Mucosa of rectum (tissue), 2 donors: Measurements from ENCODE around the gene GGNBP2.

Source experiments
- H3K27ac ChIP-seq, 2 donors: one replicate each; pipeline ENCODE4 v1.7.0; 2013; ENCODE audit warnings: inconsistent platforms in 2 of 2, low read depth in 2 of 2, low read length in 2 of 2
- H3K27me3 ChIP-seq, 2 donors: one replicate each; pipeline ENCODE4 v1.7.0; 2013; ENCODE audit warnings: low read length in 2 of 2; ENCODE audit not compliant: control insufficient read depth in 2 of 2, insufficient read depth in 2 of 2
- H3K36me3 ChIP-seq, 2 donors: one replicate each; pipeline ENCODE4 v1.7.0; 2013; ENCODE audit warnings: low read length in 2 of 2; ENCODE audit not compliant: control insufficient read depth in 2 of 2, insufficient read depth in 2 of 2
- H3K4me1 ChIP-seq, 2 donors: one replicate each; pipeline ENCODE4 v1.7.0; 2013; ENCODE audit warnings: low read length in 2 of 2, mild to moderate bottlenecking in 1 of 2; ENCODE audit not compliant: control insufficient read depth in 2 of 2, insufficient read depth in 2 of 2
- H3K4me3 ChIP-seq, 2 donors: one replicate each; pipeline ENCODE4 v1.7.0; 2013; ENCODE audit warnings: low read length in 2 of 2
- H3K9ac ChIP-seq, 2 donors: one replicate each; pipeline ENCODE4 v1.7.0; 2013; ENCODE audit warnings: low read length in 2 of 2, low read depth in 1 of 2, mild to moderate bottlenecking in 1 of 2
- H3K9me3 ChIP-seq, 2 donors: one replicate each; pipeline ENCODE4 v1.7.0; 2013; ENCODE audit warnings: low read length in 2 of 2; ENCODE audit not compliant: control insufficient read depth in 2 of 2
- donor health status: healthy.
- donor health status: Normal muscosa, but diverticular disease.

GGNBP2 gene

DNA sequence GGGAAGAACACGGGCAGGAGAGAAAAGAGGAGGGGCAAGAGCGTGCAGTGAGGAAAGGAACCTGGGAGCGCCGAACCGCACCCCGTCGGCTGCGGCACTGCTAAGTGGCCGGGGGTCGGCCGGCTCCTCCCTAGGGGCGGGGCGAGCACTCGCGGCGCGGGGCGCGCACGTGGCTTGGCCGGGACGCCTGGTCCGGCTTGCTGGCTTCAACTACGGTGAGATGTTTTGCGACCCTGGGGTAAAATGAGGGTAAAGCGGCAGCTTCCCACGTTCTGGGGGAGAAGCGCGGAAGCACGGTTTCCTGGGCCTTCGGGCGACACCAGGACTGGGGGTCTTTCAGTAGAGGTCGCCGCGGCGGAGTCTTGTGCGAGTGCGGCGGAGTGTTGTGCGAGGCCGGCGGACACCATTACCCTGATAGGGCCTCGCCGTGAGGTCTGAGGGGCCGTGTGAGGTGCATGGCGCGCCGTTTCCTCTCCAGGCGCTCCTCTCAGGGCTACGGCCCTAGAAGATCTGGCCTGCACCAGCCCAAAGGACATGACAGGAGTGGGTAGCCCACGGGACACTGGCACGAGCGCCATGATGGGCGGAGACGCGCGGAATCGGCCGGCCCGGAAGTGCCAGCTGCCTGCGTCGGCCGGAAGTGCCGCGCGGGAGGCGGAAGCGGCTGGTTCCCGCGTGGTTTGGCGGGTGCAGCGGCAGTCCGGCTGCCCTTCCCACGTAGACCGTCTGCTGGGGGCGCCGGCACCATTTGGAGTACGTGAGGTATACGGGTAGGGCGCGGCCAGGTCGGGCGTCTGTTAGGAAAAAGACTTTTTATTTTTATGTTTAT, 9.7 kb upstream of the GGNBP2 start, which contains the start of the genes MYO19 and PIGW:
TSS of gene MYO19 (minus strand) at position 29 of the 829 bp plus-strand sequence. CDS start 2,330 bp downstream, outside the sequence.
TSS of gene PIGW (plus strand) at position 148 of the 829 bp plus-strand sequence. CDS start 2,115 bp downstream, outside the sequence.
- Histone ChIP-seq H3K9me3 (no peaks in the 10 kb centered on the region), H3K36me3 (peaks cover 24 to 31% of the 10 kb centered on the region in 2 donors), H3K4me3 (peak within 1 kb of the TSS; percentile 93 to 99), H3K9ac (peak within 1 kb of the TSS; percentile 95 to 97), H3K27ac (peak within 1 kb of the TSS; percentile 99), H3K4me1 (peaks cover 14 to 16% of the 10 kb centered on the region in 2 donors), H3K27me3 (no peaks in the 10 kb centered on the region)

DNA sequence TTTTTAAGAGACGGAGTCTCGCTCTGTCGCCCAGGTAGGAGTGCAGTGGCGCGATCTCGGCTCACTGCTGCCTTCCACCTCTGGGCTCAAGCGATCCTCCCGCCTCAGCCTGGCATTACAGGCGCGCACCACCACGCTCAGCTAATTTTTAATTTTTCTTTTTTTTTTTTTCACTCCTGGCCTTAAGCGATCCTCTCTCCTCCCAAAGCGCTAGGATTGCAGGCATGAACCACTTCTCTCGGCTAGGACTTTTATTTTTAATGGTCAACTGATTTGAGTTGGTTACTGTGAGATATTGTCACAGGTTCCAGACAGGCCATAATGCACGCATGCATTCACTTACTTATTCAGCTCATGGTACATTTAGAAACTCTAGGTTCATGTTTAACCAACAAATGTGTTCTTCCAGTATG, 9.0 kb upstream of the GGNBP2 start:
- peaks cover 14 to 16% of the 10 kb centered on the region in 2 donors for H3K4me1 ChIP-seq
- no peaks in the 10 kb centered on the region for H3K27me3 ChIP-seq
- H3K9ac ChIP-seq, result peak overlapping the region; percentile 95 to 97
- H3K27ac ChIP-seq, result peak overlapping the region; percentile 99
- no peaks in the 10 kb centered on the region for H3K9me3 ChIP-seq
- H3K4me3 ChIP-seq, result peak overlapping the region; percentile 93 to 99
- H3K36me3 ChIP-seq, result peaks cover 24 to 31% of the 10 kb centered on the region in 2 donors

DNA sequence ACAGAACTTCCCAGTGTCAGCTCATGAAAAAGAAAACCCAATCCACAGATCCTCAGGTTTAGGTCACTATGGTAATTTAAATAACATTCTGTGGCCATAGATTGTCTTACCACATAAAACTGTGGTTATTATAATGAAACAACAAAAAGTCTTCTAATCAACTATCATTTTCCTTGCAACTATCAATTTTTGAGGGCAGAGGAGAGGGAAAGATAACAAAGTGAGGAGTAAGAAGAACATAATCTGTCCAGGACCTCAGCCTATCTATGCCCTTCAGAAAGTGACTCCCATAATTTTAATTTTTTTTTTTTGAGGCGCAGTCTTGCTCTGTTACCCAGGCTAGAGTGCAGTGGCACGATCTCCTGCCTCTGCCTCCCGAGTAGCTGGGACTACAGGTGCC, 4.0 kb upstream of the GGNBP2 start:
- Histone ChIP-seq H3K4me1 (peaks cover 13 to 16% of the 10 kb centered on the region in 2 donors), H3K27me3 (no peaks in the 10 kb centered on the region), H3K4me3 (no peak overlapping the region)

DNA sequence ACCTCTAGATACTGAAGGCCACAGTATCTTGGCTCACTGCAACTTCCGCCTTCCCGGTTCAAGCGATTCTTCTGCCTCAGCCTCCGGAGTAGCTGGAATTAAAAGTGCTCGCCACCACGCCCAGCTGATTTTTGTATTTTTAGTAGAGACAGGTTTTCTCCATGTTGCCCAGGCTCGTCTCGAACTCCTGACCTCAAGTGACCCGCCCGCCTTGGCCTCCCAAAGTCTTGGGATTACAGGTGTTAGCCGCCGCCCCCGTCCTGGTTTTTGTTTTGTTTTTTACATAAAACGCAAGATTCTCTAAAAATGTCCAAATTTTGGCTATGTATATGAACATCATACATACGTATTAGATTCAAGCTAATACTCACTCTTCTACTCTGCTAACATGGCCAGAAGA, 2.0 kb upstream of the GGNBP2 start:
- peaks cover 0 to 5% of the 10 kb centered on the region in 2 donors for H3K36me3 ChIP-seq
- H3K9ac ChIP-seq, result no peak overlapping the region
- no peak overlapping the region for H3K4me3 ChIP-seq
- peaks cover 25 to 26% of the 10 kb centered on the region in 2 donors for H3K4me1 ChIP-seq
- no peaks in the 10 kb centered on the region for H3K9me3 ChIP-seq
- no peaks in the 10 kb centered on the region for H3K27me3 ChIP-seq
- H3K27ac ChIP-seq, result no peak overlapping the region

More for the DNA sequence above, 4.0 kb upstream of the GGNBP2 start:
- no peak overlapping the region for H3K27ac ChIP-seq
- no peak overlapping the region for H3K9ac ChIP-seq
- peaks cover 6 to 13% of the 10 kb centered on the region in 2 donors for H3K36me3 ChIP-seq
- no peaks in the 10 kb centered on the region for H3K9me3 ChIP-seq

DNA sequence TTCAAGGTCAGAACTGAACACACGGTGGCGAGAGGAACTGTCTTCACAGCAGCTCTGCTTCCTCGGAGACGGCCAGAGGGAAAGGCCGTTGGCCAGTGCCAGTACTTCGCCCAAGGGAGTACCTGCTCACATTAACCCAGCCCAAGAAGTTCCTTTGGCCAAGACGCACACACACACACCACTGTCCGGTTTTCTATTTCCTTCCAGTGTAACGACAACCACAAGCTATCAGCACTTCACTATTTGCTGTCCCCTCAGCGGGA, 744 bp upstream of the GGNBP2 start:
- peak overlapping the region; percentile 100 for H3K27ac ChIP-seq
- peaks cover 25 to 29% of the 10 kb centered on the region in 2 donors for H3K4me1 ChIP-seq
- H3K4me3 ChIP-seq, result peak overlapping the region; percentile 90 to 94
- H3K27me3 ChIP-seq, result no peaks in the 10 kb centered on the region
- peak overlapping the region; percentile 99 for H3K9ac ChIP-seq
- peaks cover 0 to 3% of the 10 kb centered on the region in 2 donors for H3K36me3 ChIP-seq
- H3K9me3 ChIP-seq, result no peaks in the 10 kb centered on the region

DNA sequence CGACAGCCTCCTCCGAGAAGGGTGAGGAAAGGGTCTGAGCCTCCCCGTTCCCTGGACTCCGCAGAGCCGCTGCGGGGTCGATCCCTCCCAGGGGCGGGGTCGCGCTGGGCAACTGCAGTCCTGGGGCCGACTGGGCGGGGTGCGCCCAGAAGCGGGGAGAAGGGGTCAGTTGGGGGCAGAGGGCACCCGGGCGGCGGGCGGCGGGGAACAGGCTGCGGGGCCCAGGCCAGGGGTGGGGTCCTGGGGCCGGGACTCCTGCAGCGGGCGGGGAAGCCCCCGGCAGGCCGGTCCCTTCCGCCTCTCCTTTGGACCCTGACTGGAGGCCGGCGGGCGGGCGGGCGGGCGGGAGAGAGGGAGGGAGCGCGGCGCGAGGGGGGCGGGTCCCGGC, 352 bp downstream of the GGNBP2 start:
- H3K27ac ChIP-seq, result peak overlapping the region; percentile 100
- H3K9ac ChIP-seq, result peak overlapping the region; percentile 97 to 99
- no peaks in the 10 kb centered on the region for H3K36me3 ChIP-seq
- no peaks in the 10 kb centered on the region for H3K9me3 ChIP-seq
- no peaks in the 10 kb centered on the region for H3K27me3 ChIP-seq
- H3K4me1 ChIP-seq, result peaks cover 27 to 29% of the 10 kb centered on the region in 2 donors
- peak overlapping the region; percentile 90 to 94 for H3K4me3 ChIP-seq

DNA sequence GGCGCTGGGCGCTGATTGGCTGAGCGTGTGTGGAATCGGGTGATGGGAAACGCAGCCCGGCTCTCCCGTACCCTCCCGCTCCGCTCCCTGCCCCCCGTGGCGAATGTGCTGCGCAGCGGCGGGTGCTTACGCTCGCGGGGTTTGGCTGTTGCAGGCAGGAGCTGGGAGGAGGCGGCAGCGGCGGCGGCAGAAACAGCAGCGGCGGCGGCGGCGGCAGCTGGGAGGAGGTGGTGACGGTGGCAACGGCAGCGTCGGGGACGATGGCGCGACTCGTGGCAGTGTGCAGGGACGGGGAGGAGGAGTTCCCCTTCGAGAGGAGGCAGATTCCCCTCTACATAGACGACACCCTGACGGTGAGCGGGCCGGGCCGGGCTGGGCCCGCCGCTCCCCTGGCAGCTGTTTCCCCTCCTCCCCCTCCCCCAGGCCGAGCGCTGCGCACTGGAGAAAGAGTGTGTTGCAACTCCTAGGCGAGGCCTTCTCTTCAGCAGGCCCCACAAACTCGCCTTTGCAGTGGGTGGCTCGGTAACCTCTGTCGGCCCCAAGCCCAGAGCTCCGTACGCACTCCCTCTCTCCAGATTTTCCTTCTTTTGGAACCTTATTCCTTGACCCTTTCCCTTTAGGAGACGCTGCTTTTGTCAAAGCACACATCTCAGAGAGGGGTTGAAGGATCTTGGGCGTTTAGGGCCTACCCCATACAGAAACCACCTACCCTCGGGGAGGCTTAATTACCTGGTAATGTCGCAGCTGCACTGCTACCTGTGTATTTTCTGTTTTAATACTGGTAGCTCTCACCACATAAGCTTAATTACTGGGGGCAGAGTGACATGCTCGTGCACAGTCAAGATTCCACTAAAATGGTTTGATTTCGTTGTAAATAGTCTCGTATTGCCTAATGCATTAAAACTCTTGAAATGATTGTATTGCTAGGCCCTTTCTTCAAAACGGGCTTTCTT, 1.0 kb downstream of the GGNBP2 start:
- peak overlapping the region; percentile 80 to 94 for H3K4me3 ChIP-seq
- no peaks in the 10 kb centered on the region for H3K27me3 ChIP-seq
- no peaks in the 10 kb centered on the region for H3K9me3 ChIP-seq
- H3K4me1 ChIP-seq, result peaks cover 33 to 36% of the 10 kb centered on the region in 2 donors
- peak overlapping the region; percentile 84 to 85 for H3K9ac ChIP-seq
- peak overlapping the region; percentile 100 for H3K27ac ChIP-seq
- H3K36me3 ChIP-seq, result no peaks in the 10 kb centered on the region

DNA sequence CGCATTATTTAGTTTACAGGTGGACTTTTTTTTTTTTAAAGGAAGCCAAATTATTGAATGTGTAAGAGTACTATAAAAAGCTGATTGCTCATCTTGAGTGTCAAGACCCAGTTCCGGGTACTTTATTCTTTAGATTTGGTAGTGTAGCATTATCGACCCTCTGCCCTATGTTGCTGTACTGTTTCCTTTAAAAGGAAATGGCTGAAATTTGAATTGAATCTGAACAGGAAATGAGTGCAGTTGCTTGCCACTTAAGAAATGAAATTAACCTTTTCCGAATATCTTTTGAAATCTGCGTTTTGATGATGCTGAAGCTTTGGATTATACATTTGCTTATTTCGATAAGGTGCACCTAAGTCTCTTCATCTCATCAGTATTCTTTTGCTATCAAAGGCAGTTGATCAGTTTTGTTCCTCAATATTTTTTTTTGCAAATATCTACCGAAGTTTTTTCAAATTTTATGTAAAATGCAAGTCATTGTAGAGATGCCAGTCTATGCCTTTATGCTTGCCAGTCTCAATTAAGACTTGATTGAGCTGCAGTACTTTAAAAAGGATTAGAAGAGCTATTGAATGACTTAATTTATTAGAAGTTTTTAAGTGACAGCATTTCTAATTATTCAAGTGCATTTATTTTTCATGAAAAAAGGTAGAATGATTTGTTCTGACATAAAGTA, 1.8 kb downstream of the GGNBP2 start:
- peak overlapping the region; percentile 84 to 85 for H3K9ac ChIP-seq
- peak overlapping the region; percentile 80 to 94 for H3K4me3 ChIP-seq
- peaks cover 34 to 39% of the 10 kb centered on the region in 2 donors for H3K4me1 ChIP-seq
- no peaks in the 10 kb centered on the region for H3K9me3 ChIP-seq
- H3K27ac ChIP-seq, result peak overlapping the region; percentile 100
- H3K27me3 ChIP-seq, result no peaks in the 10 kb centered on the region
- H3K36me3 ChIP-seq, result no peaks in the 10 kb centered on the region

DNA sequence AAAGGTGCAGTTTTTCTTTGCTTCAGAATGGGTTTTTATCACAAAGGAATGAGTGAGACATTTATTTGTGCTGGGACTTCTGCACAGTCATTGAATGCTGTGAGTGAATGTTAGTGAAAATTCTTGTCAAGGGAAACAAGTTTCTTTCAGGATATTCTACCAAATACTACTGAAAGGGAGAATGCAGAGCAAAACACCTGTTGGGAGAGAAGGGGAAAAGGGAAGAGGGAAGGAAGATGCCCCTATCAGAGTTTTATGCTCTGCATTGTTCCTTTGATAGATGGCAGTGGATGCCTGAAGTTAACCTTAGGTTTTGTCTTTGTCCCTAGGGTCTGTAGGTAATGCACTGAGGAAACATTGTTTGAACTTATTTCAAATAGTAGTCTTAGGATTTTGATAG, 3.1 kb downstream of the GGNBP2 start:
- Histone ChIP-seq H3K9me3 (no peaks in the 10 kb centered on the region), H3K27ac (no peak overlapping the region), H3K36me3 (no peaks in the 10 kb centered on the region), H3K27me3 (no peaks in the 10 kb centered on the region), H3K4me1 (peaks cover 34 to 39% of the 10 kb centered on the region in 2 donors), H3K9ac (no peak overlapping the region), H3K4me3 (no peak overlapping the region)
